Sigmoid colon (tissue), 7 donors: ENCODE measurements around the gene ACAD11. TPM values are rescaled to one million over a fixed set of nuclear protein-coding genes. Genes with fewer than 3 reads are reported as not detected.
A peak's percentile ranks its signal among the peaks of the same experiment; 100 is the strongest.

Source experiments
- DNase-seq: peaks from one replicate; pipeline ENCODE4 v3.0.0-alpha.2; 2019
- H3K27ac ChIP-seq, 4 donors: fragments of 200-600 bp; sonication (generic); one replicate each; pipeline ENCODE4 v1.5.1; 2016 to 2019; ENCODE audit warnings: mild to moderate bottlenecking in 1 of 4
- H3K27me3 ChIP-seq, 3 donors: fragments of 200-600 bp; sonication (generic); one replicate each; pipeline ENCODE4 v1.5.1; 2019; ENCODE audit warnings: mild to moderate bottlenecking in 1 of 3
- H3K36me3 ChIP-seq, 4 donors: fragments of 200-600 bp; sonication (generic); one replicate each; pipeline ENCODE4 v1.5.1; 2016 to 2019
- H3K4me1 ChIP-seq, 4 donors: fragments of 200-600 bp; sonication (generic); one replicate each; pipeline ENCODE4 v1.5.1; 2017 to 2019
- H3K4me3 ChIP-seq, 4 donors: fragments of 200-600 bp; sonication (generic); one replicate each; pipeline ENCODE4 v1.5.1; 2017 to 2019; ENCODE audit warnings: mild to moderate bottlenecking in 2 of 4, moderate library complexity in 1 of 4
- H3K9me3 ChIP-seq, 4 donors: fragments of 200-600 bp in 3 of 4; sonication (generic) in 3 of 4; one replicate each; pipeline versions ENCODE4 v1.5.1 to v1.6.1; 2013 to 2019
- CTCF ChIP-seq, 4 experiments: fragments of 450-650 bp in 3 of 4; fragments of 200-600 bp in 1 of 4; IDR thresholded peaks; one replicate each; pipeline ENCODE4 v1.5.1; 2016 to 2019; ENCODE audit warnings: antibody characterized with exemption in 4 of 4, mild to moderate bottlenecking in 3 of 4, moderate library complexity in 2 of 4
- EP300 ChIP-seq, 4 donors: sonication (generic); formaldehyde crosslinking; IDR thresholded peaks; one replicate each; pipeline ENCODE4 v1.6.1; 2017; ENCODE audit warnings: antibody characterized with exemption in 4 of 4
- POLR2A ChIP-seq, 2 donors: fragments of 450-650 bp; IDR thresholded peaks; one replicate each; pipeline ENCODE4 v1.6.1; 2016; ENCODE audit warnings: antibody characterized with exemption in 2 of 2, mild to moderate bottlenecking in 2 of 2, moderate library complexity in 2 of 2
- POLR2AphosphoS5 ChIP-seq, 4 donors: sonication (generic); formaldehyde crosslinking; IDR thresholded peaks; one replicate each; pipeline ENCODE4 v1.6.1; 2017; ENCODE audit warnings: antibody characterized with exemption in 4 of 4
- WGBS, 2 donors: extraction: QIAGEN DNeasy Blood & Tissue Kit; methylation state at CpG; one replicate each; pipeline ENCODE4 v1.1.7; 2013; 5-methylcytosine and 5-hydroxymethylcytosine counted together
- intact Hi-C: fragments of 100-400 bp; cut with DNase I; formaldehyde crosslinking; loops from one replicate; pipeline ENCODE4 v1.15.1; 2023
- polyA plus RNA-seq, 3 donors: library from polyadenylated mRNA; stranded (reverse); fragments of 200-250 nt; gene quantifications; one replicate each; pipeline ENCODE4 v1.2.3, GENCODE V29; 2013
- total RNA-seq, 4 donors: library from RNA; depleted of rRNA; stranded (reverse); fragments of >200 nt; gene quantifications; one replicate each; pipeline ENCODE4 v1.1.0, GENCODE V29; 2016
- donor health status: healthy with polysubstance abuse.
- donor health status: Bipolar disorder and iron deficiency.
- donor health status: healthy.

ACAD11 gene
- total and polyA plus RNA-seq, 7 donors, result 2.4 to 71.7 (median 26.8) TPM

GRCh38 chr3:132669256-132669777, 9.7 kb upstream of the ACAD11 start:
- intact Hi-C loops, result loop anchor here (10.0 kb wide), 1 partner anchor 45 kb away; no protein-coding TSS in a partner anchor
- H3K4me1 ChIP-seq, result no peaks in the 10 kb centered on the region
- peaks cover 0 to 68% (median 16%) of the 10 kb centered on the region in 4 donors for H3K36me3 ChIP-seq
- H3K27ac ChIP-seq, result no peak overlapping the region
- no peak for DNase-seq
- no peak for TF ChIP-seq CTCF (IDR thresholded peaks at IDR 0.05)
- TF ChIP-seq POLR2AphosphoS5 (IDR thresholded peaks at IDR 0.05), result no peak
- TF ChIP-seq POLR2A (IDR thresholded peaks at IDR 0.05), result no peak
- no peak for TF ChIP-seq EP300 (IDR thresholded peaks at IDR 0.05)
- H3K27me3 ChIP-seq, result no peaks in the 10 kb centered on the region
- no peak overlapping the region for H3K4me3 ChIP-seq
- H3K9me3 ChIP-seq, result no peaks in the 10 kb centered on the region
- 93 to 98% methylated on average over 5 of the region's 5 CpGs for WGBS, 2 donors

- Histone ChIP-seq H3K27ac (no peak overlapping the region), H3K4me3 (no peak overlapping the region), H3K4me1 (peaks cover 0 to 21% (median 8%) of the 10 kb centered on the region in 4 donors), H3K36me3 (peaks cover 0 to 30% (median 3%) of the 10 kb centered on the region in 4 donors), H3K27me3 (no peaks in the 10 kb centered on the region), H3K9me3 (no peaks in the 10 kb centered on the region)
- no peak for DNase-seq
- no peak for TF ChIP-seq POLR2AphosphoS5 (IDR thresholded peaks at IDR 0.05)
- no peak for TF ChIP-seq CTCF (IDR thresholded peaks at IDR 0.05)
- TF ChIP-seq EP300 (IDR thresholded peaks at IDR 0.05), result no peak
- no peak for TF ChIP-seq POLR2A (IDR thresholded peaks at IDR 0.05)
- intact Hi-C loops, result loop anchor here (10.0 kb wide), 1 partner anchor 50 kb away; no protein-coding TSS in a partner anchor
- 58 to 76% methylated on average over 3 of the region's 3 CpGs for WGBS, 2 donors
Observed at GRCh38 chr3:132665230-132665745, 5.7 kb upstream of the ACAD11 start.

GRCh38 chr3:132662212-132662611, 2.6 kb upstream of the ACAD11 start:
- intact Hi-C loops, result loop anchor here (5.0 to 10.0 kb wide), 2 partner anchors 53 to 1700 kb away; no protein-coding TSS in a partner anchor
- peaks cover 0 to 9% (median 0%) of the 10 kb centered on the region in 4 donors for H3K36me3 ChIP-seq
- no peak overlapping the region for H3K27ac ChIP-seq
- no peaks in the 10 kb centered on the region for H3K27me3 ChIP-seq
- H3K9me3 ChIP-seq, result no peaks in the 10 kb centered on the region
- H3K4me3 ChIP-seq, result no peak overlapping the region
- peaks cover 0 to 31% (median 14%) of the 10 kb centered on the region in 4 donors for H3K4me1 ChIP-seq
- TF ChIP-seq POLR2AphosphoS5 (IDR thresholded peaks at IDR 0.05) (no peak), POLR2A (IDR thresholded peaks at IDR 0.05) (no peak), EP300 (IDR thresholded peaks at IDR 0.05) (no peak), CTCF (IDR thresholded peaks at IDR 0.05) (no peak)
- no peak for DNase-seq

- peak overlapping the region; percentile 89 to 95 (median 92) for H3K27ac ChIP-seq
- H3K36me3 ChIP-seq, result peaks cover 0 to 4% (median 0%) of the 10 kb centered on the region in 4 donors
- no peaks in the 10 kb centered on the region for H3K27me3 ChIP-seq
- H3K4me3 ChIP-seq, result peak overlapping the region; percentile 76 to 96 (median 84)
- WGBS, 2 donors, result 6 to 24% methylated on average over 8 of the region's 8 CpGs
- intact Hi-C loops, result loop anchor here (5.0 to 10.0 kb wide), 2 partner anchors 54 to 1701 kb away; no protein-coding TSS in a partner anchor
- DNase-seq, result no peak
- no peaks in the 10 kb centered on the region for H3K9me3 ChIP-seq
- H3K4me1 ChIP-seq, result peaks cover 0 to 31% (median 14%) of the 10 kb centered on the region in 4 donors
- no peak for TF ChIP-seq POLR2AphosphoS5 (IDR thresholded peaks at IDR 0.05)
- no peak for TF ChIP-seq CTCF (IDR thresholded peaks at IDR 0.05)
- no peak for TF ChIP-seq POLR2A (IDR thresholded peaks at IDR 0.05)
- no peak for TF ChIP-seq EP300 (IDR thresholded peaks at IDR 0.05)
Observed at GRCh38 chr3:132661101-132661500, 1.5 kb upstream of the ACAD11 start.
